GM23338 (cell line): Measurements from ENCODE around the gene MFSD8. TPM values are rescaled to one million over a fixed set of nuclear protein-coding genes. Genes with fewer than 3 reads are reported as not detected.

Experiments
- ATAC-seq: fragments of 200-7000 bp; cut with Tn5 transposase; 3 replicates; pipeline ENCODE4 v1.9.1; 2020
- DNase-seq: peaks from one replicate; pipeline ENCODE4 v3.0.0-alpha.2; 2015; ENCODE audit warnings: low spot score
- H2AFZ ChIP-seq: fragments of 200-600 bp; sonication (generic); 2 replicates; pipeline ENCODE4 v1.8.0; 2016; ENCODE audit warnings: antibody characterized with exemption, mild to moderate bottlenecking, moderate library complexity
- H3F3A ChIP-seq: fragments of 200-600 bp; sonication (generic); replicated peaks from 2 replicates; pipeline ENCODE4 v1.8.0; 2017; ENCODE audit warnings: antibody characterized with exemption, mixed run types, low read depth
- H3K27ac ChIP-seq: fragments of 200-600 bp; sonication (generic); 2 replicates; pipeline ENCODE4 v1.6.1; 2016; ENCODE audit warnings: low read depth
- H3K27me3 ChIP-seq: fragments of 200-600 bp; sonication (generic); 2 replicates; pipeline ENCODE4 v1.8.0; 2016; ENCODE audit warnings: mild to moderate bottlenecking, mixed run types, moderate library complexity; ENCODE audit not compliant: insufficient read depth
- H3K36me3 ChIP-seq: fragments of 200-600 bp; sonication (generic); 2 replicates; pipeline ENCODE4 v1.8.0; 2016; ENCODE audit warnings: mild to moderate bottlenecking; ENCODE audit not compliant: insufficient read depth
- H3K4me1 ChIP-seq: fragments of 200-600 bp; sonication (generic); 2 replicates; pipeline ENCODE4 v1.8.0; 2016; ENCODE audit warnings: mild to moderate bottlenecking, moderate library complexity; ENCODE audit not compliant: insufficient read depth
- H3K4me2 ChIP-seq: fragments of 200-600 bp; sonication (generic); 2 replicates; pipeline ENCODE4 v1.7.1; 2017; ENCODE audit warnings: mixed run types
- H3K4me3 ChIP-seq: fragments of 200-600 bp; sonication (generic); 2 replicates; pipeline ENCODE4 v1.6.1; 2016; ENCODE audit warnings: mixed run types
- H3K79me2 ChIP-seq: fragments of 200-600 bp; sonication (generic); replicated peaks from 2 replicates; pipeline ENCODE4 v1.8.0; 2017; ENCODE audit warnings: mild to moderate bottlenecking; ENCODE audit not compliant: insufficient read depth
- H3K9me2 ChIP-seq: fragments of 200-600 bp; sonication (generic); 2 replicates; pipeline ENCODE4 v1.8.0; 2017; ENCODE audit not compliant: insufficient read depth
- H4K20me1 ChIP-seq: fragments of 200-600 bp; sonication (generic); replicated peaks from 2 replicates; pipeline ENCODE4 v1.8.0; 2017; ENCODE audit warnings: mild to moderate bottlenecking; ENCODE audit not compliant: insufficient read depth
- H3K27ac Mint-ChIP-seq: 2 replicates; pipeline ENCODE4 v1.8.0; 2020; ENCODE audit warnings: inconsistent platforms, mild to moderate bottlenecking, moderate library complexity, mixed read lengths
- H3K27me3 Mint-ChIP-seq: 3 replicates; pipeline ENCODE4 v1.8.0; 2022; ENCODE audit warnings: low read depth, mild to moderate bottlenecking, moderate library complexity, mixed read lengths, inconsistent platforms; ENCODE audit not compliant: insufficient read depth, poor library complexity
- H3K36me3 Mint-ChIP-seq: 3 replicates; pipeline ENCODE4 v1.8.0; 2021; ENCODE audit warnings: low read depth, mild to moderate bottlenecking, inconsistent platforms, moderate library complexity, mixed read lengths
- H3K4me1 Mint-ChIP-seq: 3 replicates; pipeline ENCODE4 v1.8.0; 2020; ENCODE audit warnings: mild to moderate bottlenecking, inconsistent platforms, mixed read lengths
- H3K4me3 Mint-ChIP-seq: 3 replicates; pipeline ENCODE4 v1.8.0; 2021; ENCODE audit warnings: moderate library complexity, mild to moderate bottlenecking, inconsistent platforms, mixed read lengths
- H3K9me3 Mint-ChIP-seq: 3 replicates; pipeline ENCODE4 v1.8.0; 2020; ENCODE audit warnings: moderate library complexity, mild to moderate bottlenecking, inconsistent platforms, mixed read lengths
- CREB1 ChIP-seq: fragments of 250-450 bp; sonication (Bioruptor Pico); IDR thresholded peaks from 2 replicates; pipeline ENCODE4 v1.5.0; 2020; ENCODE audit warnings: low read depth, mild to moderate bottlenecking, moderate library complexity
- CTCF ChIP-seq, 2 experiments: fragments of 200-600 bp in 1 of 2; sonication (generic) in 1 of 2; conservative IDR thresholded peaks; 2 replicates each; pipeline versions ENCODE4 v1.5.1 to v1.6.1; 2016 to 2017; ENCODE audit warnings: antibody characterized with exemption in 2 of 2, low read depth in 2 of 2, mild to moderate bottlenecking in 2 of 2, moderate library complexity in 1 of 2
- EZH2phosphoT487 ChIP-seq: fragments of 200-600 bp; sonication (generic); IDR thresholded peaks from one replicate; pipeline ENCODE4 v1.8.1; 2018; ENCODE audit warnings: antibody characterized with exemption; ENCODE audit not compliant: unreplicated experiment
- NANOG ChIP-seq: IDR thresholded peaks from 2 replicates; pipeline ENCODE4 v1.6.1; 2016; ENCODE audit warnings: antibody characterized with exemption, borderline replicate concordance
- ZNF114 ChIP-seq: fragments of 250-450 bp; sonication (Bioruptor Pico); IDR thresholded peaks from 2 replicates; pipeline ENCODE4 v1.5.0; 2020; ENCODE audit warnings: mild to moderate bottlenecking, moderate library complexity
- ZNF331 ChIP-seq: fragments of 250-450 bp; sonication (Bioruptor Pico); IDR thresholded peaks from 2 replicates; pipeline ENCODE4 v1.5.0; 2020; ENCODE audit warnings: low read depth, mild to moderate bottlenecking, moderate library complexity
- polyA plus RNA-seq: library from polyadenylated mRNA; unstranded; fragments of >200 nt; fragmentation: Nextera tagmentation; extraction: Ambion mirVana; gene quantifications from 2 replicates; pipeline ENCODE4 v1.2.1, GENCODE V29; 2016
- total RNA-seq: library from RNA; depleted of rRNA; stranded (reverse); fragments of >200 nt; shearing (Covaris generic); gene quantifications from 2 replicates; pipeline ENCODE4 v1.2.3, GENCODE V29; 2014
- TF ChIP-seq, protein P1 (sequence below): fragments of 250-450 bp; sonication (Bioruptor Pico); IDR thresholded peaks from 2 replicates; pipeline ENCODE4 v1.5.0; 2020; ENCODE audit warnings: mild to moderate bottlenecking, moderate library complexity

MFSD8 gene
- total and polyA plus RNA-seq, 2 experiments from 2014 or later: 23.6 to 24.0 TPM

- no peak overlapping the region for H3K27ac Mint-ChIP-seq
- Histone ChIP-seq H3K79me2 (no peaks in the 10 kb centered on the region), H3K4me3 (no peak overlapping the region), H3K4me2 (no peak overlapping the region), H3F3A (no peaks in the 10 kb centered on the region), H4K20me1 (no peaks in the 10 kb centered on the region; the same call in 1 of the 2 replicates), H3K27me3 (no peaks in the 10 kb centered on the region), H3K4me1 (no peaks in the 10 kb centered on the region), H3K27ac (no peak overlapping the region), H2AFZ (no peak overlapping the region), H3K9me2 (no peaks in the 10 kb centered on the region), H3K36me3 (peaks cover 4% of the 10 kb centered on the region; the same call in 1 of the 2 replicates)
- peaks cover 4% of the 10 kb centered on the region; the same call in 2 of the 3 replicates for H3K36me3 Mint-ChIP-seq
- DNase-seq (no peak), ATAC-seq (no peak)
- no peaks in the 10 kb centered on the region for H3K4me1 Mint-ChIP-seq
- TF ChIP-seq ZNF331 (CRISPR knock-in tag): no peak
- TF ChIP-seq CREB1 (CRISPR knock-in tag): no peak
- no peak for TF ChIP-seq NANOG
- TF ChIP-seq EZH2phosphoT487: no peak
- TF ChIP-seq ZNF114: no peak
- TF ChIP-seq, protein P1, sequence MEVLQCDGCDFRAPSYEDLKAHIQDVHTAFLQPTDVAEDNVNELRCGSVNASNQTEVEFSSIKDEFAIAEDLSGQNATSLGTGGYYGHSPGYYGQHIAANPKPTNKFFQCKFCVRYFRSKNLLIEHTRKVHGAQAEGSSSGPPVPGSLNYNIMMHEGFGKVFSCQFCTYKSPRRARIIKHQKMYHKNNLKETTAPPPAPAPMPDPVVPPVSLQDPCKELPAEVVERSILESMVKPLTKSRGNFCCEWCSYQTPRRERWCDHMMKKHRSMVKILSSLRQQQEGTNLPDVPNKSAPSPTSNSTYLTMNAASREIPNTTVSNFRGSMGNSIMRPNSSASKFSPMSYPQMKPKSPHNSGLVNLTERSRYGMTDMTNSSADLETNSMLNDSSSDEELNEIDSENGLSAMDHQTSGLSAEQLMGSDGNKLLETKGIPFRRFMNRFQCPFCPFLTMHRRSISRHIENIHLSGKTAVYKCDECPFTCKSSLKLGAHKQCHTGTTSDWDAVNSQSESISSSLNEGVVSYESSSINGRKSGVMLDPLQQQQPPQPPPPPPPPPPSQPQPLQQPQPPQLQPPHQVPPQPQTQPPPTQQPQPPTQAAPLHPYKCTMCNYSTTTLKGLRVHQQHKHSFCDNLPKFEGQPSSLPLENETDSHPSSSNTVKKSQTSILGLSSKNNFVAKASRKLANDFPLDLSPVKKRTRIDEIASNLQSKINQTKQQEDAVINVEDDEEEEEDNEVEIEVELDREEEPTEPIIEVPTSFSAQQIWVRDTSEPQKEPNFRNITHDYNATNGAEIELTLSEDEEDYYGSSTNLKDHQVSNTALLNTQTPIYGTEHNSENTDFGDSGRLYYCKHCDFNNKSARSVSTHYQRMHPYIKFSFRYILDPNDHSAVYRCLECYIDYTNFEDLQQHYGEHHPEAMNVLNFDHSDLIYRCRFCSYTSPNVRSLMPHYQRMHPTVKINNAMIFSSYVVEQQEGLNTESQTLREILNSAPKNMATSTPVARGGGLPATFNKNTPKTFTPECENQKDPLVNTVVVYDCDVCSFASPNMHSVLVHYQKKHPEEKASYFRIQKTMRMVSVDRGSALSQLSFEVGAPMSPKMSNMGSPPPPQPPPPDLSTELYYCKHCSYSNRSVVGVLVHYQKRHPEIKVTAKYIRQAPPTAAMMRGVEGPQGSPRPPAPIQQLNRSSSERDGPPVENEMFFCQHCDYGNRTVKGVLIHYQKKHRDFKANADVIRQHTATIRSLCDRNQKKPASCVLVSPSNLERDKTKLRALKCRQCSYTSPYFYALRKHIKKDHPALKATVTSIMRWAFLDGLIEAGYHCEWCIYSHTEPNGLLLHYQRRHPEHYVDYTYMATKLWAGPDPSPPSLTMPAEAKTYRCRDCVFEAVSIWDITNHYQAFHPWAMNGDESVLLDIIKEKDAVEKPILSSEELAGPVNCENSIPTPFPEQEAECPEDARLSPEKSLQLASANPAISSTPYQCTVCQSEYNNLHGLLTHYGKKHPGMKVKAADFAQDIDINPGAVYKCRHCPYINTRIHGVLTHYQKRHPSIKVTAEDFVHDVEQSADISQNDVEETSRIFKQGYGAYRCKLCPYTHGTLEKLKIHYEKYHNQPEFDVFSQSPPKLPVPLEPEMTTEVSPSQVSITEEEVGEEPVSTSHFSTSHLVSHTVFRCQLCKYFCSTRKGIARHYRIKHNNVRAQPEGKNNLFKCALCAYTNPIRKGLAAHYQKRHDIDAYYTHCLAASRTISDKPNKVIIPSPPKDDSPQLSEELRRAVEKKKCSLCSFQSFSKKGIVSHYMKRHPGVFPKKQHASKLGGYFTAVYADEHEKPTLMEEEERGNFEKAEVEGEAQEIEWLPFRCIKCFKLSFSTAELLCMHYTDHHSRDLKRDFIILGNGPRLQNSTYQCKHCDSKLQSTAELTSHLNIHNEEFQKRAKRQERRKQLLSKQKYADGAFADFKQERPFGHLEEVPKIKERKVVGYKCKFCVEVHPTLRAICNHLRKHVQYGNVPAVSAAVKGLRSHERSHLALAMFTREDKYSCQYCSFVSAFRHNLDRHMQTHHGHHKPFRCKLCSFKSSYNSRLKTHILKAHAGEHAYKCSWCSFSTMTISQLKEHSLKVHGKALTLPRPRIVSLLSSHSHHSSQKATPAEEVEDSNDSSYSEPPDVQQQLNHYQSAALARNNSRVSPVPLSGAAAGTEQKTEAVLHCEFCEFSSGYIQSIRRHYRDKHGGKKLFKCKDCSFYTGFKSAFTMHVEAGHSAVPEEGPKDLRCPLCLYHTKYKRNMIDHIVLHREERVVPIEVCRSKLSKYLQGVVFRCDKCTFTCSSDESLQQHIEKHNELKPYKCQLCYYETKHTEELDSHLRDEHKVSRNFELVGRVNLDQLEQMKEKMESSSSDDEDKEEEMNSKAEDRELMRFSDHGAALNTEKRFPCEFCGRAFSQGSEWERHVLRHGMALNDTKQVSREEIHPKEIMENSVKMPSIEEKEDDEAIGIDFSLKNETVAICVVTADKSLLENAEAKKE (CRISPR knock-in tag): no peak
- peaks cover 2% of the 10 kb centered on the region for H3K27me3 Mint-ChIP-seq
- H3K9me3 Mint-ChIP-seq: no peaks in the 10 kb centered on the region; the same call in 2 of the 3 replicates
- H3K4me3 Mint-ChIP-seq: no peak overlapping the region
Observed at GRCh38 chr4:127988638-127989037, 23.7 kb upstream of the MFSD8 start.

- Histone ChIP-seq H3K4me1 (no peaks in the 10 kb centered on the region), H2AFZ (no peak overlapping the region), H3K9me2 (no peaks in the 10 kb centered on the region), H3K4me2 (no peak overlapping the region), H3F3A (no peaks in the 10 kb centered on the region), H3K79me2 (no peaks in the 10 kb centered on the region), H3K27ac (no peak overlapping the region), H3K36me3 (peaks cover 4% of the 10 kb centered on the region; the same call in 1 of the 2 replicates), H3K27me3 (no peaks in the 10 kb centered on the region), H4K20me1 (no peaks in the 10 kb centered on the region; the same call in 1 of the 2 replicates), H3K4me3 (no peak overlapping the region)
- peaks cover 4% of the 10 kb centered on the region; the same call in 2 of the 3 replicates for H3K36me3 Mint-ChIP-seq
- no peaks in the 10 kb centered on the region for H3K9me3 Mint-ChIP-seq
- DNase-seq (no peak), ATAC-seq (no peak)
- H3K27me3 Mint-ChIP-seq: peaks cover 2% of the 10 kb centered on the region
- H3K27ac Mint-ChIP-seq: no peak overlapping the region
- H3K4me1 Mint-ChIP-seq: no peaks in the 10 kb centered on the region
- no peak overlapping the region for H3K4me3 Mint-ChIP-seq
- TF ChIP-seq CTCF (conservative IDR thresholded peaks at IDR 0.05; ENCODE audit: low read depth in 2 of 2) (peak in 1 of 2 experiments; percentile 34; a peak in 2 of 4 replicates), ZNF114 (no peak)
Observed at GRCh38 chr4:127985989-127986388, 21.0 kb upstream of the MFSD8 start.
